Stimulated activated CD4-positive, alpha-beta T cell treated with anti-CD3 and anti-CD28 coated beads, Interleukin-4, amount 100 ng/mL, for 1 hour (primary cell): ENCODE results near the gene ADAM10.

Source experiments
- DNase-seq: peaks from one replicate; pipeline ENCODE4 v3.0.0-alpha.2; 2020

The ADAM10 gene

GRCh38 chr15:58752716-58753115, 3.2 kb upstream of the ADAM10 start:
- no peak for DNase-seq

DNA sequence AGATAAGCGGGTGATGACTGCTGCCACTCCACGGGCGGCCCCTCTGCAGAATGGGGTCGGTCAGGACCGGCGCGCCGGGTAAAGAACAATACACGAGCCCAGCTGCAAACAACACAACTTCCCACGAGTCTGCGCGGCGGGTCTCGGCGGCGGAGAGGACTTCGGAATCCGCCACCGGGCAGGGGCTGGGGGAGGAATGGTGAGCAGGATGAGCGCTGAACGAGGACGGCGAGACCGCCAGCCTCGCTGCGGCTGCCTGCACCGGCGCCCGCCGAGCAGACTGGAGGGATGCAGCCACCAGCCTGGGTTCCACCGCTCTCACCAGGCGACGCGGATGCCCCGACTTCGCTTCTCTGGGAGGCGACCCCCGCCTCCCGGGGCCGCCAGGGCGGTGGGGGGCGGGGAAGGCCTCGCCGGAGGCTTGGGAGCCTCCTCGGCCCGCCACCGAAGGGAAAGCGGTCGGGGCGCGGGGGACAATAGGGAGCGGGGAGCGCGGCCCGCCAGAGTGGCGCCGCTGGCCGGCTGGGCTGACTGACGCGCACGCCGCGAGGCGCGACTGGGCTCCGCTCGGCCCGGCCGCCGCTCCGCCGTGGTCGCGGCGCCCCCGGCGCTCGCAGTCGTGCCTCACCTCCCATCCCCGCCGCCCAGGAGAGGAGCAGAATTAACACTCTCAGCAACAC, 515 bp downstream of the ADAM10 start:
- DNase-seq, result peak; percentile 46

GRCh38 chr15:58748040-58748851, 1.3 kb downstream of the ADAM10 start:
- peak; percentile 33 for DNase-seq

GRCh38 chr15:58746174-58746573, 3.3 kb downstream of the ADAM10 start:
- DNase-seq, result no peak

- DNase-seq, result no peak
These were observed 6.5 kb downstream of the ADAM10 start for GRCh38 chr15:58742819-58743502.

- no peak for DNase-seq
These were observed 7.3 kb downstream of the ADAM10 start for GRCh38 chr15:58742022-58742813.

GRCh38 chr15:58741032-58741431, 8.5 kb downstream of the ADAM10 start:
- no peak for DNase-seq

DNA sequence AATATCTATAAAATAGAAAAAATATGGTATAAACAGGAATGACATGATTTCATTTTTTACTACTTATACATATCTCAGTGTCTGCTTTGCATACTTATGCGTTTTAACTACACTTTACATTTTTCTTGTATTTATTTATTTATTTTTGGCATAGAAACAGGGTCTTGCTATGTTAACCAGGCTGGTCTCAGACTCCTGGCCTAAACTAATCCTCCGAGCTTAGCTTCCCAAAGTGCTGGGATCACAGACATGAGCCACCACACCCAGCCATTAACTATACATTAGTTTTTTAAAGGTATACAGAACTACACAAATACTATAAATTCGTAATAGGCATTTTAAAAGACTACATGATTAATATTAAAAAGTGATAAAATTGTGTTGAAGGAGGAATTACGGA, 9.1 kb downstream of the ADAM10 start:
- DNase-seq, result no peak

GRCh38 chr15:58738046-58738707, 11.3 kb downstream of the ADAM10 start:
- DNase-seq, result no peak

GRCh38 chr15:58737298-58737697, 12.2 kb downstream of the ADAM10 start:
- DNase-seq, result no peak

DNA sequence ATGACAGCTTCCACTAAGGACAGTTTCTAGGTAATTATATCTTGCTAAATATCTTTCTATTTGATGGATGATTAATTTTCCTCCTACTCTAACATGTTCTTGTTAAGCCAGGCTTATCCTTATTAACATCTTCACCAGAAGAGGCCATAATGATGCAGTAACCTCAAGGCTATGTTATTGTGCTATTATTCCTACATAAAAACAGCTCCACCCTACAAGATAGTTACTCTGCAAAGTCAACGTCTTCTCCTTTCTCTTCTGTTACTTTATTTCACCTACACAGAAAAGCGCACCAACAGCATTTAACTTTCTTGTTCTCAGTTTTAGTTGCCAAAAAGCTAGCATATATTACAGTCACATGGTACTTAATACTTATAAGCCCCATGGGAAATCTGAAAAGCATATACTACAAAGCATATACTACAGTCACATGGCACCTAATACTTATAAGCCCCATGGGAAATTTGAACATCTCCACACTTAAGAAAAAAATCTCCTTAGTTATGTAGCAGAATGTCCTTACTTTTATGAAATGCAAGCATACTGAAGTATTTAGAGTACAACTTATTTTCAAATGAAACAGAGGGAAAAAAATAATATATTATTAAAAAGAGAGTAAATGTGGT, 13.4 kb downstream of the ADAM10 start:
- DNase-seq, result no peak

- DNase-seq, result no peak
These were observed 14.6 kb downstream of the ADAM10 start for GRCh38 chr15:58734859-58735258.

DNA sequence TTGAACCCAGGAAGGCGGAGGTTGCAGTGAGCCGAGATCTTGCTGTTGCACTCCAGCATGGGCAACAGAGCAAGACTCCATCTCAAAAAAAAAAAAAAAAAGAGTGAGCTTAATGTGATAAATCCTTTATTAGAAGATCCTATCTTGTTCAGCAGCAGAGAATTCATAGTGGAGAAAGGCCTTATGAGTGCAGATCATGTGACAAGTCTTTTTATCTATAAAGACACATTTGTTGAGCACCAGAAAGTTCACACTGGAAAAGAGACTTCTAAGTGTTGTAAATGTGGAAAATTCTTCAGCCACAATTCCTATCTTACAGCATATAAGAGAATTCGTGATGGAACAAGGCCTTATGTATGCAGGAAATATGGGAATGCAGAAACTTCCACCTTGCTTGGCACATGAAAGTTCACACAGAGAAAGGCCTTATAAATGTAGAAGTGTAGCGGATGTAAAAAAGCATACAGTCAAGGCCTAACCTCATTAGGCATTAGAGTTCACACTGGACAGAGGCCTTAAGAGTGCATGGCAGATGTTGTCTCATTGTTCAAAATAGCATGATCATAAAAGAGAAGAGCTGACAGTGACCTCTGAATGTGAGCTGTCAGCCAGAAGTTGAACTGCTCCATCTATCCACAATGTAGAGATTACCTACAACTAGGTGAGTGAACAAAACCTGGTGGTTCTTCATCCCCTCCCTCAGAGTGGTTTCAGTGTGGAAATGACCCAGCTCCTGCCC, 16.7 kb downstream of the ADAM10 start:
- DNase-seq, result no peak

DNA sequence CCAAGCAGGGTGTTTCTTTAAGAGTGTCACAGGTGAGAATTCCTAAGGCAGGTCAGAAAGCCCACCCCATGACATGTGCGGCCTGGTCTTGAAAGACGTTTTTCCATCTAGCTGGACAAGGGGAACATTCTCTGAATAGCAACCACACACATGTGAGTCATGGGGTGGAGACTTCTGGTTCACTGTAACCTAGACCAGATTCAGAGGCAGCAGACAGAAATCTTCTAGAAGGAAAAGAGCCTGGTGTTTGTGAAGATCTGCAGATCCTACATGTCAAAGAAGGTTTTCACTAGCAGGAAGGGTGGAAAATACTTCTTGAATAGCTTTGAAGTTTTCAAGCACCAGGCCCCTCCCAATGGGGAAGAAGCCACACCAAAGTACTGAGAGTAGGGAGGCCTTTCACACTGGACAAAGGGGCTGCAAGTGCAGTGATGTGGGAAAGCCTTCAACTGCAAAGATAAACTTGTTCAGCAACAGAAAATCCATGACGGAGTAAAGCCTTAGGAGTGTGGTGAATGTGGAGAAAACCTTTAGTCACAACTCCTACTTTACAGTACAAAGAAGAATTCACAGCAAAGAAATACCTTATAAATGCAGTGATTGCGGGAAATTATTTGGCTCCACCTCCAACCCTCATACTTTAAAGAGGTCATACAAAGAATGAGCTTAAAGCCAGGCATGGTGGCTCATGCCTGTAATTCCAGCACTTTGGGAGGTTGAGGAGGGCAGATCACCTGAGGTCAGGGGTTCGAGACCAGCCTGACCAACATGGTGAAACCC, 17.6 kb downstream of the ADAM10 start:
- no peak for DNase-seq

GRCh38 chr15:58726867-58727266, 22.6 kb downstream of the ADAM10 start:
- DNase-seq, result no peak

GRCh38 chr15:58724466-58724865, 25.0 kb downstream of the ADAM10 start:
- no peak for DNase-seq

GRCh38 chr15:58717357-58717756, 32.1 kb downstream of the ADAM10 start:
- DNase-seq, result no peak

DNA sequence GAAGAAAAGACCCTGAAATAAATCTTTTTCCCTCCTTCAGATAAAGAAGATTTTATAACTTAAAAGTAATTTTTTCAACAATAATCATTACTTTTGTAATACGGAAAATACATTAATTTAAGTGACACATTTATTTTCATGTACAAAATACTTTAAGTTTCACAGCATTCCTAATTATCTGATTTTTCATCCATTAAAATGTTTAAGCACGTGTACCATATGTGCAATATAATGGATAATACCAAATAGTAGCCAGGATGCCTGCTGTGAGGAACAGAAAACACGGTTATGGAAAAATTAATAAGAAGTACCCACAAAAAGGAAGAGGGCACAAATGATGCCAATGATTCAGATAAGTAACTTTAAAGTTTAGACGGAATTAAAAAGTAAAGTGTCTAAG, 33.5 kb downstream of the ADAM10 start:
- no peak for DNase-seq

- DNase-seq, result no peak
These were observed 34.1 kb downstream of the ADAM10 start for GRCh38 chr15:58715266-58715917.

GRCh38 chr15:58710701-58711100, 38.8 kb downstream of the ADAM10 start:
- DNase-seq, result no peak
